HTERT RPE-1 (cell line): ENCODE data around the gene KDM8.

Experiments
- in situ Hi-C: fragments of 300-500 bp; cut with MboI; formaldehyde crosslinking; loops from 4 replicates; pipeline ENCODE4 v1.14.3; 2020; ENCODE audit warnings: low sequenced_read_pairs

KDM8 gene

GRCh38 chr16:27203507-27204311, at the start of gene KDM8:
TSS of gene KDM8 (plus strand) at chr16:27203526. CDS start at chr16:27210124, 6,598 bp downstream.
- in situ Hi-C loops, result no loop called here

DNA sequence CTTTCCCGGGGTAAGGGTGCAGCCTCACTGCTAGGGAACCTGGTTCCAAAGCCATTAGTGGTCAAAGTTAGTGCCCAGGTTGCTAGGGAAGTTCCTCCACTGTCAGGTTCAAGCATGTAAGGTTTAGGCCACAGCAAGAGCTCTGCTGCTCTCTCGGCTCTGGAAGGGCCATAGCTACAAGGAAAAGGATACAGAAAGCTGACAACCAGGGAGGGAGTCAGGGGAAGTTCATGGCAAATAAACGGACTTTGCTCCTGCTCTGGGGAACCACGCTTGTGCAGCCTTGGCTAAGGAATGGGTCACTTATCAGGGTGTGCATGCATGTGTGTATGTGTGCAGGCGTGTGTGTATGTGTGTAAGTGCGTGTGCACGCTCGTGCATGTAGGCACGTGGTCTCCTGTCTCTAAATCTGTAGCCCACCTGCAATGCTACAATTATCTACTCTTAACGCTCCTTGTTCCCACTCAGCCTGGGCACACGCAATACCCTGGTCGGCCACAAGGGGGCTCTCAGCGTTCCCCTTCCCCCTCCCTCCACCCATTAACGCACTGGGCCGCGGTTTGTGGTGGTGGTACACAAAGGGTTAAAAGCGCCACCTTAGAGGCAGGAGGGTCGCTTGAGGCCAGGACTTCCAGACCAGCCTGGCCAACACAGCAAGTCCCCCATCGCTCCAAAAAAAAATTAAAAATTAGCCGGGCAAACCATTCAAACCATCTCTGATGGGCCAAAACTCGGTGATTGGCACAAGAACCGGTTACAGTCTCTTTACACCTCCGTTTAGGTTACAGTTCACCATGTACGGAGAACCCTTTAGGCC, 48.4 kb upstream of the KDM8 start:
- in situ Hi-C loops, result no loop called here

- in situ Hi-C loops, result no loop called here
Observed at GRCh38 chr16:27156579-27156978, 46.7 kb upstream of the KDM8 start.

DNA sequence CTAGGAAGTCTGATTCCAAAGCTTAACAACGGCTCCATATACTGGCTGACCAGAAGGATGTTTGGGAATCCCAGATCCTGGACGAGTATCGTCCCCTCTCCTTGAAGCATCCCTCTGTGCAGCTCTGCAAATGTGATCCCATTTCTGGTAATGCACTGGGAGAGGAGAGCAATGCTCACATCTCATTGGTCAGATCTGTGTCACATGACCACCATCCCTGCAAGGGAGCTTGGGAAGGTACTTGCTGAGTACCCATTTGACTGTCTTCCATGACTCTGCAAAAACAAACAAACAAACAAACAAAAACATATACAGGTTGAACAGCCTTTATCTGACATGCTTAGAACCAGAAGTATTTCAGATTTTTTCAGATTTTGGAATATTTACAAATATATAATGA, 41.9 kb upstream of the KDM8 start:
- in situ Hi-C loops, result no loop called here

DNA sequence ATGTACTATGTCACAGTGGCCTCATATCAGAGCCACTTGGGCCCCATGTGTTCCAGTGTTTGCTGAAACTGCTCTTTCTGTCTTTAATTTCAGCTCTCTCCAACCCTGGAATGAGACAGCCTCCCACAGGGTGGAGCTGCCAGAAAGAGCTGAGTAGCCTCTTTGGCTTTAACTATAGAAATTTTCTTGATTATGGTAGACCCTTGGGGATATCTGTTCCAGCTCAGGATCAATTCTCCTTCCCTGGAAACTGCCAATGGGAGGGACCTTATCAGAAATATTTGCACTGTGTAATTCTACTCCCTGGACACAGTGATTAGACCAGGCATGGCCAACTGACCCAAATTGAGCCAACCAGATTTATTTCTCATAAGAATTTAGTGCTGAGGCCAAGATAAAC, 39.0 kb upstream of the KDM8 start:
- in situ Hi-C loops, result no loop called here

GRCh38 chr16:27165576-27165975, 37.8 kb upstream of the KDM8 start:
- in situ Hi-C loops, result no loop called here

- in situ Hi-C loops, result no loop called here
Observed at GRCh38 chr16:27168790-27169189, 34.5 kb upstream of the KDM8 start.

DNA sequence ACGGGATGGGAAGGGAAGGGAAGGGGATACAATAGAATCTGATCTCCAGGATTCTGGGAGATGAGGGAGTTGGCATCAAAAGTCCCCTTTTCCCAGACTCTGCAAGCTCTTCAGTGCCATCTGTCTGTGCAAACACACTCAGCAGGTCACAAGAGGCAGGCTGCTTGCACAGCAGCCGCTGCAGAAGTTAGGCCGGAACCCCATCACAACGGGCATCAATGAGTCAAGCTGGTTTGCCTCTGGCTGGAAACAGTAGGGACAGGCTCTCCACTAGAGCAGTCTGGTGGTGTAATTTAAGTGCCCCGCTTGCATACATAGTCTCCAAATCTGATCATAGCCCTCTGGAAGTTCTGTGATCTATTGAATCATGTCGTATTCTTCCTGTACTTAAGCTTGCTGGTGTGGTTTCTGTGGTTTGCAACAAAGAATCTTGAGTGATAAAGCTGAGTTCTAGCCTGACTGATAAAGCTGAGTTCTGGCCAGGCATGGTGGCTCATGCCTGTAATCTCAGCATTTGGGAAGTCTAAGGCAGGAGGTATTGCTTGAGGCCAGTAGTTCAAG, 33.7 kb upstream of the KDM8 start:
- in situ Hi-C loops, result no loop called here

- in situ Hi-C loops, result no loop called here
Observed at GRCh38 chr16:27171584-27171983, 31.7 kb upstream of the KDM8 start.

GRCh38 chr16:27174007-27174406, 29.3 kb upstream of the KDM8 start:
- in situ Hi-C loops, result no loop called here

GRCh38 chr16:27174798-27175197, 28.5 kb upstream of the KDM8 start:
- in situ Hi-C loops, result no loop called here

- in situ Hi-C loops, result no loop called here
Observed at GRCh38 chr16:27175888-27176287, 27.4 kb upstream of the KDM8 start.

DNA sequence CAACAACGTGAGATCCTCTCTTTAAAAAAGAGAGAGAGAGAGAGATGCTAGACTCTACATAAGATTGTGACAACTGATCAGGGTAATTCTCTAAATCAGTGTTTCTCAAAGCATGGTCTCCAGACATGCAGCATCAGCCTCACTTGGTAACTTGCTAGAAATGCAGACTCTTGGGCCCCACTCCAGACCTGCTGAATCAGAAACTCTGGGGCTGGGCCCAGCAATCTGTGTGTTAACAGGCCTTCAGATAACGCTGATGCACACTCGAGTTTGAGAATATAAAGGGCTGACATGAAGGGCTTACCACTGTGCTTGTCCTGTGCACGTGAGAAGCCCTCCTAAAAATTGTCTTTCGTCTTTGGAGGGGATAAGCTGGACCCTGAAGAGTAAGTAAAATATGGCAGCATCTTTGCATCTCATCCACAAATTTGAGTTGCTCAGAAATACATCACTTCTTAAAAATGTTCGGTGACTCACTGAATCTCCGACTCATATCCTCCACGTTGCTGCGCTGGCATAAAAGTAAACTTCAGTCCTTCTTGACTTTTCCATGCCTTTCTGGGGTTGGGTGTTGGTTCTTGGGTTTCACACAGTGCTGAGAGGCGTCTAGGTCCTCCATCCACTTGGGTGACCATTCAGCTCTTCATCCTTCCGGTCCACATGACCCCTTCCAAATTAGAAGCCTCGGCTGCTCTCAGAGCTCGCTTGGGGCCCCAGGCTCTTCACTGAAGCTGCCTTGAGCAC, 26.1 kb upstream of the KDM8 start:
- in situ Hi-C loops, result no loop called here

GRCh38 chr16:27179500-27180072, 23.7 kb upstream of the KDM8 start:
- in situ Hi-C loops, result no loop called here

- in situ Hi-C loops, result no loop called here
Observed at GRCh38 chr16:27181019-27181790, 22.1 kb upstream of the KDM8 start.

DNA sequence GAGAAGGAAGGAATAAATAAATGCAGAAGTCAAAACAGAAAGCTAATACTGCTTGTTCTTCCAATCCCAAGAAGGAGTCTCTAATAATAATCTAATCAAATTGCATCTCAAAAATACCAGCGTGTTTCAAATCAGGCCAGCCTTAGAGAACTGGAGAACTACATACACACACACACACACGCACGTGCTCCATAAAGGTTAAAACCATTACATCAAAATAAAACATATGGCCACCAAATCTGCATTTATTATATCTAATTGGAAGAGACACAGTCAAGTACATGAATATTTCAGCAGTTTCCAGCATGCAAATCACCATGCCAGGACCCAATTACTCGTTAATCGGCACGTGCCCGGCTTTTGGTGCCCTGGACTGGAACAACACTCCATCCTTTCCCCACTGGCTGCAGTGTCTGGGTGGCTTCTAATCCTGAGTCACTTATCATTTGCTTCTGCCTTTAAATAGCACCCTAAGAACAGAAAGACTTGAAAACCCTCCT, 20.4 kb upstream of the KDM8 start:
- in situ Hi-C loops, result no loop called here

- in situ Hi-C loops, result no loop called here
Observed at GRCh38 chr16:27185776-27186130, 17.6 kb upstream of the KDM8 start.

- in situ Hi-C loops, result no loop called here
Observed at GRCh38 chr16:27188633-27189032, 14.7 kb upstream of the KDM8 start.

DNA sequence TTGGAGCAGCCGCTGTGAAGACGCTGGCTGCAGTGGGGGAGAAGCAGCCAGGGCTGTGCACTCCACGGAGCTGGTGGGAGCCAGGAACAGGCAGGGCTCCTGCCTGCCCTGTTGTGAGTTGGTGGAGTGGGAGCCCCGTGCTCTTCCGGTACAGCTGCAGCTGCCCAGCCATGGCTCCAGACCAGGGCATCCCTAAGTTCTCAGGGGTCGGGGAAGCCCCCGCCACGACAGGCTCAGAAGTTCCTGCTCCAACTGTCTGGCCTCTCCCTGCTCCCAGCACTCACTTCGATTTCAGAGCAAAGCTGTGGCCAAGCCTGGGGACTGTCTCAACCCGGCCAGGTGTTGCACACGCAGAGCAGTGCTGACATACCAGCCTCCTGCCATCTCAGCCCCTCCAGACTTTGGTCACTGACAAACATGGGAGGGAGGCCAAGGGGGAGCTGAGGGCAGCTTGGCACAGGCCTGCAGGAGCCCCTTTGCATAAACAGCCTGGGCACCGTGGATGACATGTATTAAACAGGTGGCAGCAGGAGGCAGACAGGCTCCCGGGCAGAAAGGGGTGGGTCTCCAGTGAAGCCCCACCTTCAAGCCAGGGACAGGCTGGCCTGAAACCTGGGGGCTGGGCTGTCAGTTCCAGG, 13.9 kb upstream of the KDM8 start:
- in situ Hi-C loops, result no loop called here
